Measurements from ENCODE around the gene GFRA1.

Gene GFRA1, protein sequence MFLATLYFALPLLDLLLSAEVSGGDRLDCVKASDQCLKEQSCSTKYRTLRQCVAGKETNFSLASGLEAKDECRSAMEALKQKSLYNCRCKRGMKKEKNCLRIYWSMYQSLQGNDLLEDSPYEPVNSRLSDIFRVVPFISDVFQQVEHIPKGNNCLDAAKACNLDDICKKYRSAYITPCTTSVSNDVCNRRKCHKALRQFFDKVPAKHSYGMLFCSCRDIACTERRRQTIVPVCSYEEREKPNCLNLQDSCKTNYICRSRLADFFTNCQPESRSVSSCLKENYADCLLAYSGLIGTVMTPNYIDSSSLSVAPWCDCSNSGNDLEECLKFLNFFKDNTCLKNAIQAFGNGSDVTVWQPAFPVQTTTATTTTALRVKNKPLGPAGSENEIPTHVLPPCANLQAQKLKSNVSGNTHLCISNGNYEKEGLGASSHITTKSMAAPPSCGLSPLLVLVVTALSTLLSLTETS

DNA sequence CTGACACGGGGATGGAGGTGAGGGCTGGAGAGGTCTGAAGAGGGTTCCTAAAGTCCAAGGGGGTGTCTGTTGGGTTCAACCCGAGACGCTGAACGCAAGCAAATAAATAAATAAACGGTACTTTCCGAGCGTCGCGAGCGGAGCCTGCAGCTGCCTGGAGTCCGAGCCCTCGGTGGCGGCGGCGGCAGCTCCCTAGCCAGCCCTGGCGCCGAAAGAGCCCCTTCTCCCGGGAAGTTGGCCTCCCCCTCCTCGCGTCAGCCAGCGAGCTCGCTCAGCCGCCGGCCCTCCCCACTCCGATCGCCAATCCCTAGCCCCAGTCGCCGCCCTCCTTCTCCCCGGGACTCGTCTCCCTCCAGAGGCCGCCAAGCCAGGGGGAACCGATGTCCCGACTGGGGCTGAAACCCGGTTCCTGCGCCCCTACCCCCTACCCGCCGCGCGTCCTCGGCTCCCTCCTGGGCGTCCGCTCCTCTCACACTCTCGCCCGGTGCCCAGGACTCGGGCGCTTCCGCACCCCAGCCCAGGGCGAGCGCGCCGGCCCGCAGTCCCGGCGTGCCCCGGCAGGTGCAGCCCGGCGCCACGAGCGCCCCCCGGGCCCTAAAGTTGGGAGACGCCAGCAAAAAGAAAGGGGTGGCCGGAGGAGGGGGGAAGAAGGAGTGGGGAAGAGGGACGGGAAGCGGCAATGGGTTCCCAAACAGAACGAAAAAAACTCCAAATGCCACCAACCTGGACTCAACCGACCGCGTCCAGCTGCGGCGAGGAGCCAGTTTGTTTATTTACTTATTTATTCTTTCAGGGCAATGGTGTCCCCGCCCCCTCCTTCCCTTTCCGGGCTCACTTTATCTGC, at the start of gene GFRA1:
Gene GFRA1 (minus strand): TSS at position 767 of the 844 bp plus-strand sequence. CDS start 1,177 bp downstream, outside the sequence.
- no peak for DNase-seq

DNA sequence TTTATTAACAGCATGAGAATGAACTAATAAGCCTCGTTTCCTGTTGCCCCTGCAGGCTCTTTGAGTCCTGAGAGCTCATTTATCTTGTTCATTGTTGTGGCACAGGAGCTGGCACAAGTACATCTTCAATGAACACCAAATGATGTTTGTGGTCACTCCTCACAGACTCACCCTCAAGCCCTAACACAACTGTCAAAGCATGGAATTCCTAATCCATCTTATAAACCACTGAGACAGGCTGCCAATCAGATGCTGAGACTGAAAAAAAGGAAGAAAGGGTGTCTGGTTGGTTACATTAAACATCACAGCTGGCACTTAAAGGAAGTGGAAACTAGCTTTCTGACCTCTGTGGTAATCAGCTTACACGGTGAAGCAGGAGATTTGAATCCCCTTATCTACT, 43.5 kb upstream of the GFRA1 start:
- no peak for DNase-seq

DNA sequence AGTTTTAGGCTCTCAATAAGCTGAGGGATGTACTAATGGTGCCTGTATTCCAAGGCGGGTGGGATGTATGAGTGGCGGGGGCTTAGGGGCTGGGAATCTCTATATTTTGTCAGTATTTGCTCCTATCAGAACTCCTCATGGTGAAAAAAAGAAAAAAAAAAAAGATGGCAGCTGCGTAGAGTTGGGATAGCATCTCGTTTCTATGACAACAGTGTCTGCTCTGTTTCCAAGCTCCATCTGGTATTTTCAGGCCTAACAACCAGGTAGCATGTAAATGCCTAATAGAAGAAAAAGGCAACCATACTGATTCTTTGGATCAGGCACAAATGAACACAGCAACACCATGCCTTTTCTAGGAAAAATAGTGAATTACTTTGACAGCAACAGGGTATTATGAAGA, 39.5 kb upstream of the GFRA1 start:
- DNase-seq: no peak

DNA sequence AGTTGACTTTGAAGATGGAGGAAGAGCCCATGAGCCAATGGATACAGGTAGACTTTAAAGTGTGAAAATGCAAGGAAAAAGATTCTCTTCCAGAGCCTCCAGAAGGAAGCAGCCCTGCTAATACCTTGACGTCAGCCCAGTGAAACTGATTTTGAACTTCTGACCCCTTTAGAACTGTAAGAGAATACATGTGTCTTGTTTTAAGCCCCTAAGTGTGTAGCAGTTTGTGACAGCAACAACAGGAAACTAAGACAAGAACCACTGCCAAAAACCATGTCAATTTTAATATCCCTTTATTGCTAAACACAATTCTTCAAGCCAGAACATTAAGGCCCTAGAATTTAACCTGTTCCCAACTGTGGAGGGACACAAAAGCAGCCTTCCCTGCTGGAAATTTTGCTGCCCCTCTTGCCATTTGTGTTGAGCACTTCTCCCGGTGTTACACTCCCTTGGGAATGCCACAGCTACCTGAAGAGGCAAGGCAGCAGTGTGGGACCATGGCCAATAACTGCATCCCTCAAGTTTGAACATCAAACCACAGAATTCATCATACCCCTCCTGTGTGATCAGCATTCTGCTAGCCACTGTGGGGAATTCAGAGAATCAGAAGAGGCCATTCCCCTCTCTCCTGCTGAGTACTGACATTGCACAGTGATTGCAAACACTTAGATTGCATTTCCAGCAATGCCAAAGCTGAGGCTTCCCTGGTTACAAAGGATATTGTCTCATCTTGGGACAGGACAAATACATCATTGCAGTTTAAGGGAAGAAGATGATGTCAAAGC, 38.9 kb upstream of the GFRA1 start:
- DNase-seq: no peak

DNA sequence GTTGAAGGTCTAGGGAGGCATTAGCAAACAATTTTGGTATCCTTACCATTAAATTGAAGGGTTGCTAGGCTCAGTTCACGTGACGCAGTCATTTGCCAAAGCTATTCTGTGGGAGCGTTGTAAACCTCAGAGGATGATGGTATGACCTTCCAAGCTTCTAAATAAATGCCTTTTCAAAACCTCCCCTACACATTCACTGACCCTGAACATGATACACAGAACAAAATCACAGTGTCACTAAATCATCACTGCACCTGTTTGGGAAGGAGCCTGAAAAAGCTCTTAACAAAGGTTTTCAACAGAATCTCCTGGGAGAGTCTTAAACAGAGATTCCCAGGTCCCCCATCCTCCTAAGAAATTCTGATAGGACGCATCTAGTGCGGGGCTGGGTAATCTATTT, 38.0 kb upstream of the GFRA1 start:
- no peak for DNase-seq

DNA sequence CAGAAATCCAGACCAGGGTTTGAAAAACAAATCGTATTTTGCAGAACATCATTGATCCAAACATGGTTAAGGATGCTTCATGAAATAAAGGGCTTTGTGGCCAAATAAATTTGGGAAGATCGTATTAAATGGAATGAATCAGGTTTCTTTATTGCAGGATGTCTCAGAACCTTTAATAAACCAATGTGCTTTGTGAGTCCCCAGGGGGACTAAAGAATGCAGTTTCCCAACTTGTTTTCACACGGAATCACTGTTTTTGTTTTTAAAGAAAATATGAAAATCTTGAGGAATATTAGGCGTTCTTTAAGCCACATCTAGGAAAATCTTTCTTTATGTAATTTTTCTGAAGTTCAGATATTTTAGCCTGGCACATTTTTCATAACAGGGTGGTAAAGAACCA, 34.4 kb upstream of the GFRA1 start:
- DNase-seq: no peak

DNA sequence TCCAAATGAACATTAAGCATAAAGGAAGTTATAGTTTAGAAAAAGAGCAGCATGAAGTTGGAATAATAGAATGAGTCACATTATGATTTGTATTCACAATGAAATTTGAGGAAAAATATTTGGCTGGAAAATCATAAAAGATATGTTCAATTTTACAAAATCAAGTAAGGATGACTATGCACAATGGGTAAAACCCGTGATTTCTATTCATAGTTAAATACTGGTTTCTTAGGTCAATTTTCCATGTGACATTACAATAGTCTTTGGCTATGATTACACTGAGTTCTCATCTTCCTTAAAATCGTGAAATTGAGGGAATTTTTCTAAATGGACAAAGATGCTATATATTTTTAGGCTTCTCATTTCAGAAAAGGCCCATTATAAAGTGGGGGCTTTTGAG, 33.8 kb upstream of the GFRA1 start:
- DNase-seq: no peak

DNA sequence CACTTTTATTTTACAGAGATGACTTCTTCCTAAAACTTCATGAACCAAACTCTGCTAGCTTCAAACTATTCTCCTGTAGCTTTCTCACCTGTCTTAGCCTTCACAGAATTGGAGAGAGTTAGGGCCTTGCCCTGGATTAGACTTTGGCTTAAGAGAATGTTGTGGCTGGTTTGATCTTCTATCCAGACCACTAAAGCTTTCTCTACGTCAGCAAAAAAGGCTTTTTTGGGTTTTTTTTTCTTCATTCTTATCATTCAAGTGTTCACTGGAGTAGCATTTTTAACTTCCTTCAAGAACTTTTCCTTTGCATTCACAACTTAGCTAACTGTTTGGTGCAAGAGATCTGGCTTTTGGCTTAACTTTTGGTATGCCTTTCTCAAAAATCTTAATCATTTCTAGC, 31.9 kb upstream of the GFRA1 start:
- DNase-seq: no peak

DNA sequence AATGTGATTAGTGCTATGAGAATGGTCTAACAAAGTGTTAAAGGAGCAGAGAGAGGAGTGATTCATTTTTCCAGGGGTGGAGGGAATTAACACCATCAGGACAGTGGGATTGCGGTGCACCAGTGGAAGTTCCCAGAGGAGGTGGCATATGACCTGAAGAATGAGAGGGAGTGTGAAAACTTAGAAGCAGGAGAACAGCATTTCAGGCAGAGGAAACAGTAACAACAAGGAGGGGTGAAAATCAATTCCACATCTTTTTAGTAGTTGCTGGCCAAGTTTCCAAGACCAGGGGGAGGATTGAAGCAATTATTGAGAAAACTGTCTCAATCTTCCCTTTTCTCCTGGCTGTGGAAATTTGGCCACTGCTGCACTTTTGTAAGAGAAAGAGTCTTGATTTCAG, 27.5 kb upstream of the GFRA1 start:
- no peak for DNase-seq

DNA sequence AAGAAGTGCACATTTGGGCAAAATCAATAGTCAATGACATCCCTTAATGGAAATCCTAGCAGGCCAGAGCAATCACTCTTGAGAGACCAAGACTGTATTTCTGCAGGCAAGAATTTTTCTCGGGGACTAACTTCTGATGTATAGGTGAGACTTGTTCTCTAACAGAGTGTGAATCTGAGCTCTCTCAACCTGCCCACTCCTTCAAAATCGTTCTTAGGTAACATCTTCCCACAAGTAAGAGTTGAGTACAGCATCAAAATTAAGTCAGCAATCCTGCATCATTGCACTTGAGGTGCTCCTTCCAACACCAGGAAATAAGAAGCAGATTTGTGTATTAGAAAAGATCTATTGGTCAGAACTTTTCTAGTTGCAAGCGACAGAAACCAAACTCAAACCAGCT, 25.6 kb upstream of the GFRA1 start:
- no peak for DNase-seq

DNA sequence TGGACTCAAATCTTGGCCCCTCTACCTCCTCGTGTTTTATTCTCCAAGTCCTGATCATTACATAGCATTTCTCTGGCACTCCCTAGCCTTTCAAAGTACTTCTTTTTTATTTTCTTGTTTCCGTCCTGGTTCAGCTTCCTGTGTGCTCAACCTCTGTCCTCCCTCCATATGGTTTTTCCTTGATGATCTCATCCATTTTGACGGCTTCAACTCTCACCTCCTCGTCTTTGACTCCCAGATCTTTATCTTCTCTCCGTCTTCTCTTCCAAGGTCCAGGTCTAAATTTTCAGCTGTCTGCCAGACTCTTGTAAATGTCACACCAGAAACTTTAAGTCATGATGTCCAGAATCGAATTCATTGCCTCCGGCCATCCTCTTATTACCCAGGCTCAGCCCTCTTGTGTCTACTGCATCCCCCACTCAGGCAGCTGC, 23.3 kb upstream of the GFRA1 start:
- DNase-seq: no peak

DNA sequence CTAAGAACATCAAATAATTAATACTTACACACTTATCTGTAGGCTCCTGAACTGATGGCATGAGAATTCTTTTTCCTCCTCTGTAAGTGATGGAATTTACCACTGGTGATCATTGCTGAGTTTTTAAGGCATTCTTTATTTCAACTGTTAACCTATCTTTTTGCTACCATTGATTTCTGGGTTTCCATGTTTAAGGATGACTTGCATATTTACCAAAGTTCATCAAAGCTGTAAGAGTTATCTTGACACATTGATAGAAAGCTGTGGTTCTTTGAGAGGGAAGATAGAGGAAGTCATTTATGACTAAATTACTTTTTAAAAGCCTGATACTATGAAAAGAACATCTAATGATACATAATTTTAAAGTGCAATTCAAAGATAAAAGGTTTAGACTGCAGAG, 19.5 kb upstream of the GFRA1 start:
- no peak for DNase-seq

DNA sequence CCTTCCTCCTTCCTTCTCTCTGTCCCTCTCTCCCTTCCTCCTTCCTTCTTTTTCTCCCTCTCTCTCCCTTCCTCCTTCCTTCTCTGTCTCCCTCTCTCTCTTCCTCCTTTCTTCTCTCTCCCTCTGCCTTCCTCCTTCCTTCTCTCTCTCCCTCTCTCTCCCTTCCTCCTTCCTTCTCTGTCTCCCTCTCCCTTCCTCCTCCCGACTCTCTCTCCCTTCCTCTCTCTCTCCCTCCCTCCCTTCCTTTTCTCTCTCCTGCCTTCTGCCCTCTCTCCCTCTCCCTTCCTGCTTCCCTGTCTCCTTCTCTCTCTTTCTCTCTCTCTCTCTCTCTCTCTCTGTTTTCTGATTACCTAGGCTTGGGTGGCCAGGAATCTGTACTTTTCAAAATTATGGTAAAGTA, 16.6 kb upstream of the GFRA1 start:
- DNase-seq: no peak

DNA sequence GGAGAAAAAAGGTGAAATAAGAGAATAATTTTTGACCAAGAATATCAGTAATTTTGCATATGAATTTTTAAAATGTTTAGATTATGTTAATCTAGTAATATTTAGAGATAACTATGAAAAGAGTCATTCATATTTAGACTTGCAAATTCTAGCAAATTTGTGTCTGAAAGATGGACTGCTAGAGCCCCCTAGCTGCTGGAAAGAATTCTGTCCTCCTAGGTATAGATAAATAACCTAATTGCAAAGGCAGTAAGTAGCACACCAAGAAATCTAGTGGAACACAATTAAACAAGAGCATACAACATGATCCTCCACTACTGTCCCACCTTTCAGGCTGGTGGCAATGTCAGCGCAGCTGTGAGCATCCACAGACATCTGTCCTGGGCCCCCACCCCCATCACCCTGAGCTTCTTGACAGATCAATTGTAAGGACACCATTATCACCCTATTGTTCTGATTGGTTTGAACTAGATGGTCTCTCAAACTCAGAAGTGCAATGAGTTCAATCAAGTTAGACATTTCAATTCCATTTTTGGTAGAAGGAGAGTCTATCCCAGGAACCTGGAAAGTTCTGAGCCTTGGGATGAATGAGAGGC, 15.0 kb upstream of the GFRA1 start:
- peak; percentile 32 for DNase-seq

DNA sequence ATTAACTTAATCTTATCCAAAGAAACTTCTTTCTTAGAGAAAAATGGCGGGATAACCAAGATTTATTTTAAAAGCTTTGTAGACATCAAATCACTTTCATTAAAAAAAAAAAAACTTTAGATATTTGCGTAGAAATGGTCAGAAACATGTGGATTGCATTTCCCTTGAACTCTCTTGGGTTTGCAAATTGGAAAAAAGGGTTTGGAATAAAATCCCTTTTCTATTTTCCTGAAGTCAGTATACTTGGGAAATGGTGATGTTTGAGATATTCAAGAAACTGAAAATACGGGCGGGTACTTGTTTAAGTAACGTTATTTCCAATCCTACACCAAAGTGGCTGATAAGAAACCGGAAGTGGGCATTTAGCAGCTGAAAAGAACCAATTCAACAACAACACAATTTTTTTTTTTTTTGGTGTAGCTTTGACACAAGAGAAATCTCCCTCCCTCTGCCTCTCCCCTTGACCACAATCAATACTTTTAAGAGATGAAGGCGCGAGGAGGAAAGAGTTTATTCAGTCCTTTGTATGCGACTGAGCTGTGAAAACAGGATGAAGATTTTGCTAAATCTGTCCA, 13.7 kb upstream of the GFRA1 start:
- DNase-seq: no peak

DNA sequence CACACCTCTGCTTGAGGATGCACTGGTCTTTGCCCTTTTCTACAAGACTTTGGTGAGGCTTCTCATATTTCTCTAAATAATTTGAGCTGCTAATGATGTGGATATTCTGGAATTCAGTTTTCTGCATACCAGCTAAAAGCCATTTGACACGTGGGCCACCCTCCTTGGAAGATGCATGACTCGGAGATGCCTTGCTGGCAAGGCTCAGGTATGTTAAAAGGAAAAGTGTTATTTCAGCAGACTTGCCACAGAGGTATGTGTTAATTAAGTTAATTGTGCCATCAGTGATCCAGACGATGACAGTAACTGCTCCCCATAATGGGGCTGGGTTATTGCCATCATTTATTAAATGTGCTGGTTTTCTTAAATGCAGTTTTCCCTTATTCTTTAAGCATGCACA, 8.8 kb upstream of the GFRA1 start:
- no peak for DNase-seq

DNA sequence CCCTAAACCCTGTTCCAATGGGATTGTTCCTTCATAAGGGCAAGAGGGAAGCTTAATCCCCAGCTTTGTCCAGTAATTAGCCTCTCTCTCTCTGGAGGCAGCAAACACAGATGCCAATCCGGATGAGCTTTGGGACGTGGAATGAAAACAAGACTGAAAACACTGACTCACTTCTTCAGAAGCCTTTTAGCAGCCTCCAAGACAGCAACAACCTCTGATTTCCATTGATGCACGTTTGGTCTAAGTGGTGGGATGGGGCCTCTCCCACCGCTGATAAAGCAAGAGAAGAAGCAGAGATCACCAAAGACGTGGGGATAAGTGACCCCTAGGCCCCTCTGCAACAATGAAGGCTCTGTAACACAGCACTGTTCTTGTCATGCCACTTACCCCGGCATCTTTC, 5.8 kb upstream of the GFRA1 start:
- no peak for DNase-seq

DNA sequence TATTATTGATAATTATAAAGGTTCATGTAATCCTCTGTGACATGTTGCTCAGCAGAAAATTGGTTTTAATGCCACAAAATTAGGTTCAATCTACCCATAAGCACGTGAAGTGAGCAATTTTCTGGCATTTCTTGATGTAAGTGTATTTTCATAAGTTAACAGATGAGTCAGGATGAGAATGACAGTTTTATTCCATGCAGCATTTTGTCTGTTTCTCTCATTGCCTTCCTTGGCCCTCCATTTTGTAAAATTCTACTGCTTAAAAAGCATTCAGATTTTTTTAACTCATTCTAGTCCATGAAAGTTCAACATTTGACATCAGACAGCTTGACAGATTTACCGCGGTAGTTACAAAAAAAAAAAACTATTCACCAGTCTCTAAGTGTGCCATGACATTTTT, 4.0 kb upstream of the GFRA1 start:
- no peak for DNase-seq

DNA sequence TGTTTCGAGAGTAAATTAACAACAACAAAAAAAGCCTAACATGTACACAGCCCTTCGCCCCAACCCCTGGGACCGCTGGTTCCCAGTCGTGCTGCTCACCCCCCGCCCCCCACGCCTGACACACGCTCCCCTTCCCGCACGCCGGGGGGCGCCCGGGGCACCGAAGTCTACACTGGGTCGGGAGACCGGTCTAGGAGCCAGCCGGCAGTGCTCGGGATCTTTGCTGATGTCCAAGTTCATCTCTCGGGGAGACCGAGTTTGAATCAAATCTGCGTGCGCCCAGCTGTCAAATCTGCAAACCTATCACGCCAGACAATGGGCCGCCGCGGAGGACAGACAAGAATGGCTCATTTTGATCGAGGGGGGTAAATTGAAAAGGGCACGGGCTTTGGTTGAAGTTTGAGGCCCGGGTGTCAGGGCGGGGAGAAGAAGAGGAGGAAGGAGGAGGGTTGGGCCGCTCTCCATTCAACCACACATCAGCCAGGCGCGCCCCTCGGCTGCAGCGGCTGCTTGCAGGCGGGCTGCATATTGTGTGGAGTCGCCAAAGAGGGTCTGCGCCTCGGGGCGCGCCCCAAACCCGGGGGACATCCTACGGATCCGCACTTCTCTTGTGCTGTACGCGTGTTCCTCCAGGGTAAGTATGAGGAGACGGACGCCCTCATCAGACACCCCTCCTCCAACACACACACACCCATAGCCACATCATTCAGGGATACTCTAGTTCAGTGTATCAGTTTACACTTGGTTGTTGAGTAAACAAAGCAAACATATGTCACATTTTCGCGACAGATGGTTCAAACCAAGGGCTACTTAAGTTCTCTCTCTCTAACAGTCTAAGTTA, 1.3 kb upstream of the GFRA1 start:
- DNase-seq: no peak

DNA sequence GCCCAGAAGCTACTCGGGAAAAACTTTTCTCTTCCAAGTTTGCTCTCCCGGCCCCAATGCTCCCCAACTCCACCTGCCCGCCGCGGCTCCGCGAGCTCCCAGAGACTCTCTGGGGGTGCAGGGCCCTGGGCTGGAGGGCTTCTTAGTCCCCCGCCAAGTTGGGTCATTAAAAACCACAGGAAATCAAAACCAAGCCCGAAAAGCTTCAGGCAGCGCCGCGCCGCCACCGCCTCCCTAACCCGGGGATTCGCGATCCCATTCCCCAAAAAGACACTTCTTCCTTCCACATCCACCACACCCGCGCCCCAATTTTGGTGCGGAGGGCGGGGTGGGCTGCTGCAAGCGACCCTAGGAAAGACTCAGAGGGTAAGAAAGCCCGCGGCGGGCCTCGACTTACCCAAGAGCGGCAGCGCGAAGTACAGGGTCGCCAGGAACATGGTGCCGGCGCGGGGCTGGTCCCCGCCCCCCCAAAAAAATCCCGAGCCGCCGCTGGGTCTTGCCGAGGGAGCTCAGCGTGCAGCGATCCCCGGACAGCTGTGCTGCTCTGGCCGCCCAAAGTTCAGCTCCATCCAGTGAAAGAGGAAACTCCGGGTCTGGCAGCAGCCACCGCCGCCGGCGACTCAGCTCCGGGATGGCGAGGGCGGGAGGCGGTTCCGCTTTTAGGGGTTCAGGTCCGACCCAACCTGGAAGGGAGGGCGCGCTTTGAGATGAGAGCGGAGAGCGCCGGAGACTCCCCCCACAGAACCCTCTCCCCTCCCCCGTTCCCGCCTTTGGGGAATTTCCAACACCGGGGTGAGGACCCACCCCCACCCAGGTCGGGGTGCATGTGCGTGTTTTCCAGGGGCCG, 1.2 kb downstream of the GFRA1 start:
- no peak for DNase-seq
